ENCODE measurements around the gene ANO7.

GRCh38 chr2:241256168-241256545 lies 67.7 kb downstream of the ANO7 start:
- TF ChIP-seq CTCF (IDR thresholded peaks at IDR 0.05) (no peak), SIN3A (IDR thresholded peaks at IDR 0.05; ENCODE audit: borderline replicate concordance, insufficient read depth, low read depth, low read length) (no peak), REST (IDR thresholded peaks at IDR 0.05; ENCODE audit: insufficient read depth in 1 of 2, low read depth in 2 of 2, low read length in 1 of 2) (no peak), POLR2AphosphoS5 (IDR thresholded peaks at IDR 0.05; ENCODE audit: low read depth, low read length) (no peak), TCF7L2 (IDR thresholded peaks at IDR 0.05; ENCODE audit: low read depth, low read length) (no peak)
